Left renal pelvis (tissue), 4 donors: ENCODE measurements around the gene ARHGAP21. TPM values are rescaled to one million over a fixed set of nuclear protein-coding genes. Genes with fewer than 3 reads are reported as not detected.
A peak's percentile ranks its signal among the peaks of the same experiment; 100 is the strongest.

ENCODE experiments used
- DNase-seq, 4 donors: peaks; one replicate each; pipeline ENCODE4 v3.0.0-alpha.2; 2013; ENCODE audit warnings: low read depth in 4 of 4, low spot score in 3 of 4
- polyA plus RNA-seq, 4 donors: library from polyadenylated mRNA; unstranded; fragments of 120-200 nt; gene quantifications; one replicate each; pipeline ENCODE4 v1.2.1, GENCODE V29; 2013; ENCODE audit not compliant: insufficient read length in 4 of 4

Gene ARHGAP21
- polyA plus RNA-seq, 4 donors, result 72.1 to 98.1 (median 87.8) TPM

- no peak for DNase-seq
These were observed 134.4 kb downstream of the ARHGAP21 start for GRCh38 chr10:24589265-24589664.

GRCh38 chr10:24579906-24580305, 143.8 kb downstream of the ARHGAP21 start:
- no peak for DNase-seq

- DNase-seq, result no peak
These were observed 144.2 kb downstream of the ARHGAP21 start for GRCh38 chr10:24579448-24579847.

GRCh38 chr10:24575481-24576002, 148.1 kb downstream of the ARHGAP21 start:
- DNase-seq, result no peak

GRCh38 chr10:24574578-24575155, 149.0 kb downstream of the ARHGAP21 start:
- DNase-seq, result no peak

- no peak for DNase-seq
These were observed 149.5 kb downstream of the ARHGAP21 start for GRCh38 chr10:24574161-24574560.

- no peak for DNase-seq
These were observed 151.7 kb downstream of the ARHGAP21 start for GRCh38 chr10:24571870-24572450.

GRCh38 chr10:24570658-24571426, 152.8 kb downstream of the ARHGAP21 start:
- DNase-seq, result no peak

- no peak for DNase-seq
These were observed 153.6 kb downstream of the ARHGAP21 start for GRCh38 chr10:24569828-24570657.

- no peak for DNase-seq
These were observed 154.3 kb downstream of the ARHGAP21 start for GRCh38 chr10:24569330-24569796.

GRCh38 chr10:24568042-24568441, 155.6 kb downstream of the ARHGAP21 start:
- no peak for DNase-seq

- DNase-seq, result peak in 2 of 4 donors; percentile 8 to 46
These were observed 162.2 kb downstream of the ARHGAP21 start for GRCh38 chr10:24561453-24561852.

GRCh38 chr10:24556750-24557742, 166.6 kb downstream of the ARHGAP21 start:
- DNase-seq, result peak; percentile 25 to 62 (median 40)

GRCh38 chr10:24556126-24556749, 167.4 kb downstream of the ARHGAP21 start:
- DNase-seq, result no peak

GRCh38 chr10:24554036-24554435, 169.7 kb downstream of the ARHGAP21 start:
- no peak for DNase-seq

- no peak for DNase-seq
These were observed 170.6 kb downstream of the ARHGAP21 start for GRCh38 chr10:24553051-24553612.

GRCh38 chr10:24552346-24553016, 171.2 kb downstream of the ARHGAP21 start:
- DNase-seq, result no peak

GRCh38 chr10:24551161-24551560, 172.5 kb downstream of the ARHGAP21 start:
- DNase-seq, result no peak
